ENCODE results near the gene PRCD.

DNA sequence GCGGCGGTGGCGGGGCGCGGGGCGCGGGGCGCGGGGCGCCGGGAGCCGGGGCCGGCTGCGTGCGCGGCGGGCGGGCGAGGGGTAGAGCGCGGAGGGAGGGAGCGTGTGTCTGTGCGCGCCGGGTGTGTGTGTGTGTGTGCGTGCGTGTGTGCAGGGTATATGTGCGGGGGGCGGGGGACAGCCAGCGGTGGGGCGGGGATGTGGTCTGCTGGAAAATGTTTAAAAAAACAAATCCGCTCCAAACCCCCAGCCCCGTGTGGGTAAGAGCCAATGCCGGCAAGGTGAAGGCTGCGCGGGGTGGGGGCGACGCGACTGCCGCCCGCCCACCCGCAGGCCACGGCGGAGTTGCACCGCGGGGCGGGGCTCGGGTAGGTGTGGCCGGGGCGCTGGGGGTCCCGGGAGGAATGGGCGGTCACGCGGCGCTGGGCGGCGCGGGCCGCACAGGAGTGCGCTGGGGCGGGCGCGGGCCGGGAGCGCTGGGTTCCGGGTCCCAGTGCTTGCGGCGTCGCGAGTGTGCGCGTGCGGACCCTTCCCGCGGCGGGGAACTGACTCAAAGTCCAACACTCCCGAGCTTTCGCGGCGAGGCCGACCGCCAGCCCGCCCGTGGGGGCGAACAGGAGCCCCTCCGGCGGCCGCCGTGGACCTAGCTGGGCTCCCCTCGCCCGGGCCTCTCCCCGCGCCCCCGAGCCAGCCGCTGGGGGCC lies 2.1 kb upstream of the PRCD start, which contains the start of gene CYGB:
- peak in 2 of 4 donors; percentile 24 to 54 for TF ChIP-seq POLR2A (IDR thresholded peaks at IDR 0.05)
- TF ChIP-seq, protein P1, sequence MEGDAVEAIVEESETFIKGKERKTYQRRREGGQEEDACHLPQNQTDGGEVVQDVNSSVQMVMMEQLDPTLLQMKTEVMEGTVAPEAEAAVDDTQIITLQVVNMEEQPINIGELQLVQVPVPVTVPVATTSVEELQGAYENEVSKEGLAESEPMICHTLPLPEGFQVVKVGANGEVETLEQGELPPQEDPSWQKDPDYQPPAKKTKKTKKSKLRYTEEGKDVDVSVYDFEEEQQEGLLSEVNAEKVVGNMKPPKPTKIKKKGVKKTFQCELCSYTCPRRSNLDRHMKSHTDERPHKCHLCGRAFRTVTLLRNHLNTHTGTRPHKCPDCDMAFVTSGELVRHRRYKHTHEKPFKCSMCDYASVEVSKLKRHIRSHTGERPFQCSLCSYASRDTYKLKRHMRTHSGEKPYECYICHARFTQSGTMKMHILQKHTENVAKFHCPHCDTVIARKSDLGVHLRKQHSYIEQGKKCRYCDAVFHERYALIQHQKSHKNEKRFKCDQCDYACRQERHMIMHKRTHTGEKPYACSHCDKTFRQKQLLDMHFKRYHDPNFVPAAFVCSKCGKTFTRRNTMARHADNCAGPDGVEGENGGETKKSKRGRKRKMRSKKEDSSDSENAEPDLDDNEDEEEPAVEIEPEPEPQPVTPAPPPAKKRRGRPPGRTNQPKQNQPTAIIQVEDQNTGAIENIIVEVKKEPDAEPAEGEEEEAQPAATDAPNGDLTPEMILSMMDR (IDR thresholded peaks at IDR 0.05): no peak

Data from esophagus squamous epithelium (tissue), 4 donors.